Adrenal gland (tissue), 12 donors: ENCODE results near the gene CERT1. TPM values are rescaled to one million over a fixed set of nuclear protein-coding genes. Genes with fewer than 3 reads are reported as not detected.

Experiments used
- DNase-seq, 7 donors: peaks; one replicate each; pipeline ENCODE4 v3.0.0-alpha.2; 2019 to 2020
- H3K27ac ChIP-seq, 5 donors: fragments of 200-600 bp; sonication (generic) in 4 of 5; 1 replicate in 3 of 5; 2 replicates in 2 of 5; pipeline versions ENCODE4 v1.5.1 to v1.8.0; 2016 to 2020; ENCODE audit warnings: mild to moderate bottlenecking in 1 of 5
- H3K27me3 ChIP-seq: fragments of 200-600 bp; 2 replicates; pipeline ENCODE4 v1.8.0; 2021
- H3K36me3 ChIP-seq, 2 donors: fragments of 200-600 bp; replicated peaks in 1 of 2; 1 replicate in 1 of 2; 2 replicates in 1 of 2; pipeline versions ENCODE4 v1.5.1 to v1.8.0; 2018 to 2022
- H3K4me1 ChIP-seq, 2 donors: fragments of 200-600 bp; replicated peaks in 1 of 2; 1 replicate in 1 of 2; 2 replicates in 1 of 2; pipeline versions ENCODE4 v1.5.1 to v1.8.0; 2018 to 2021
- H3K4me3 ChIP-seq, 4 donors: fragments of 200-600 bp; sonication (generic) in 3 of 4; one replicate each; pipeline ENCODE4 v1.5.1; 2016 to 2018
- H3K9me3 ChIP-seq, 3 donors: fragments of 200-600 bp; sonication (generic) in 1 of 3; replicated peaks in 1 of 3; 1 replicate in 2 of 3; 2 replicates in 1 of 3; pipeline versions ENCODE4 v1.5.1 to v1.8.0; 2016 to 2021
- POLR2A ChIP-seq, 2 donors: fragments of 450-650 bp; IDR thresholded peaks; one replicate each; pipeline ENCODE4 v1.6.1; 2017; ENCODE audit warnings: antibody characterized with exemption in 2 of 2, mild to moderate bottlenecking in 2 of 2, moderate library complexity in 1 of 2
- WGBS, 4 donors: extraction: QIAGEN DNeasy Blood & Tissue Kit in 2 of 4; methylation state at CpG; one replicate each; pipeline versions ENCODE4 v1.1.5 to v1.1.7; 2013 to 2017; 5-methylcytosine and 5-hydroxymethylcytosine counted together
- intact Hi-C, 2 donors: fragments of 100-400 bp; cut with DNase I; formaldehyde crosslinking; loops; one replicate each; pipeline versions ENCODE4 v1.14.1 to v1.15.0; 2022 to 2023
- polyA plus RNA-seq, 3 donors: library from polyadenylated mRNA; stranded (reverse); fragments of 200-250 nt in 2 of 3; fragments of 350-450 nt in 1 of 3; fragmentation: Illumina TruSeq in 1 of 3; extraction: RNeasy Lipid Tissue Mini Kit (QIAGEN cat#74804) in 1 of 3; gene quantifications; one replicate each; pipeline ENCODE4 v1.2.3, GENCODE V29; 2013 to 2014
- total RNA-seq, 9 donors: library from RNA; depleted of rRNA in 4 of 9; stranded (reverse); fragments of >200 nt in 4 of 9; fragments of 120-200 nt in 1 of 9; fragmentation: NEBNext Ultra II Directional in 1 of 9; extraction: Animal tissue kit (Norgen Biotek cat#: 25700) in 1 of 9; gene quantifications; one replicate each; pipeline versions ENCODE4 v1.1.0 to v1.2.4, GENCODE V29; 2013 to 2023
- TF ChIP-seq, protein P1 (sequence below), 6 experiments: fragments of 450-650 bp in 4 of 6; fragments of 200-600 bp in 2 of 6; sonication (generic) in 1 of 6; IDR thresholded peaks; 1 replicate in 5 of 6; 2 replicates in 1 of 6; pipeline versions ENCODE4 v1.5.1 to v1.8.0; 2016 to 2021; ENCODE audit warnings: antibody characterized with exemption in 6 of 6, mild to moderate bottlenecking in 2 of 6, moderate library complexity in 1 of 6
- donor health status: healthy with polysubstance abuse.
- donor health status: Bipolar disorder and iron deficiency.
- donor health status: DM: yes; HTN: yes; CAD: no.
- donor health status: DM: no; HTN: no; CAD: no.
- donor health status: DM: no; HTN: no; CAD: no.
- donor health status: DM: yes; HTN: yes; CAD: no.

The CERT1 gene
- total and polyA plus RNA-seq, 12 donors, result 5.7 to 67.6 (median 50.4) TPM

DNA sequence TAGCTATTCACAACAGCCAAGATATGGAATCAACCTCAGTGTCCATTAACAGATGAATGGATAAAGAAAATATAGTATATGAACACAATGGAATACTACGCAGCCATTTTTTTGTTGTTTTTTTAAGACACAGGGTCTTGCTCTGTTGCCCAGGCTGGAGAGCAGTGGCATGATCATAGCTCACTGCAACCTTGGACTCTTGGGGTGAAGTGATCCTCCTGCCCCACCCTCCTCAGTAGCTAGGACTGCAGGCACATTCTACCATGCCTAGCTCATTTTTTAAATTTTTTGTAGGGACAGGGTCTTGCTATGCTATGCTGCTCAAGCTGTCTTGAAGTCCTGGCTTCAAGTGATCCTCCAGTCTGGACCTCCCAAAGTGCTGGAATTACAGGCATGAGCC, 38.5 kb downstream of the CERT1 start:
- intact Hi-C loops, result no loop called here
- Histone ChIP-seq H3K36me3 (no peaks in the 10 kb centered on the region), H3K9me3 (peaks cover 0 to 22% (median 20%) of the 10 kb centered on the region in 3 donors), H3K4me3 (no peak overlapping the region), H3K4me1 (peaks cover 0 to 10% of the 10 kb centered on the region in 2 donors), H3K27ac (no peak overlapping the region), H3K27me3 (no peaks in the 10 kb centered on the region)
- TF ChIP-seq, protein P1, sequence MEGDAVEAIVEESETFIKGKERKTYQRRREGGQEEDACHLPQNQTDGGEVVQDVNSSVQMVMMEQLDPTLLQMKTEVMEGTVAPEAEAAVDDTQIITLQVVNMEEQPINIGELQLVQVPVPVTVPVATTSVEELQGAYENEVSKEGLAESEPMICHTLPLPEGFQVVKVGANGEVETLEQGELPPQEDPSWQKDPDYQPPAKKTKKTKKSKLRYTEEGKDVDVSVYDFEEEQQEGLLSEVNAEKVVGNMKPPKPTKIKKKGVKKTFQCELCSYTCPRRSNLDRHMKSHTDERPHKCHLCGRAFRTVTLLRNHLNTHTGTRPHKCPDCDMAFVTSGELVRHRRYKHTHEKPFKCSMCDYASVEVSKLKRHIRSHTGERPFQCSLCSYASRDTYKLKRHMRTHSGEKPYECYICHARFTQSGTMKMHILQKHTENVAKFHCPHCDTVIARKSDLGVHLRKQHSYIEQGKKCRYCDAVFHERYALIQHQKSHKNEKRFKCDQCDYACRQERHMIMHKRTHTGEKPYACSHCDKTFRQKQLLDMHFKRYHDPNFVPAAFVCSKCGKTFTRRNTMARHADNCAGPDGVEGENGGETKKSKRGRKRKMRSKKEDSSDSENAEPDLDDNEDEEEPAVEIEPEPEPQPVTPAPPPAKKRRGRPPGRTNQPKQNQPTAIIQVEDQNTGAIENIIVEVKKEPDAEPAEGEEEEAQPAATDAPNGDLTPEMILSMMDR (IDR thresholded peaks at IDR 0.05), result no peak
- TF ChIP-seq POLR2A (IDR thresholded peaks at IDR 0.05), result no peak
- WGBS, 4 donors, result 88 to 100% (median 99%) methylated on average over 1 of the region's 1 CpG
- no peak for DNase-seq

DNA sequence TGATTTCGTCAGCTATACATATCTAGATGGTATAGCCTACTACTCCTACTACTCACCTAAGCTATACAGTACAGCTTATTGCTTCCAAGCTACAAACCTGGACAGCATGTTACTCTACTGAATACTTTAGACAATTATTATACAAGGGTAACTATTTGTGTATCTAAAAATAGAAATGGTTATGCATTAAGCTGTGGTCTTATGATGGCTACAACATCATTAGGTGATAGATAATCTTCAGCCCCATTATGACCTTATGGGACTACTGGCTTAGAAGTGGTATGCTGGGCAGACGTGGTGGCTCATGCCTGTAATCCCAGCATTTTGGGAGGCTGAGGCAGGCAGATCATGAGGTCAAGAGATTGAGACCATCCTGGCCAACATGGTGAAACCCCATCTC, 40.2 kb downstream of the CERT1 start:
- intact Hi-C loops, result no loop called here
- DNase-seq, result no peak
- H3K4me1 ChIP-seq, result no peaks in the 10 kb centered on the region
- no peaks in the 10 kb centered on the region for H3K36me3 ChIP-seq
- WGBS, 4 donors, result 93 to 100% (median 98%) methylated on average over 2 of the region's 2 CpGs
- no peak overlapping the region for H3K27ac ChIP-seq
- no peak for TF ChIP-seq POLR2A (IDR thresholded peaks at IDR 0.05)
- TF ChIP-seq, protein P1 (IDR thresholded peaks at IDR 0.05), result no peak
- peaks cover 0 to 22% (median 20%) of the 10 kb centered on the region in 3 donors for H3K9me3 ChIP-seq
- H3K27me3 ChIP-seq, result no peaks in the 10 kb centered on the region
- H3K4me3 ChIP-seq, result no peak overlapping the region

DNA sequence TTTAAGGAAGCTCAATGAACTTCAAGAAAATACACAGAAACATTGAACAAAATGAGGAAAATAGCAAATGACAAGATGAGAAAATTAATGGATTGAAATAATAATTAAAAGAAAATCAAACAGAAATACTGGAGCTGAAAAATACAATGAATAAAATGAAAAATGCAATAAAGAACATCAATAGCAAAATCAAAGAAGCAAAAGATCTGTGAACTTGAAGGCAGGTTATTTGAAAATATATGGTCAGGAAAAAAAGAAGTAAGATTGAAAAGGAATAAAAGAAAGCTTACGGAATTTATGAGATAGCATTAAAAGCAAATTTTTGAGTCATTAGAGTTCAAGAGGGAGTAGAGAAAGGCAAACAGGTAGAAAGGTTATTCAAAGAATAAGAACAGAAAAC, 42.4 kb downstream of the CERT1 start:
- Histone ChIP-seq H3K27me3 (no peaks in the 10 kb centered on the region), H3K4me3 (no peak overlapping the region), H3K4me1 (peaks cover 0 to 9% of the 10 kb centered on the region in 2 donors), H3K27ac (no peak overlapping the region), H3K9me3 (peaks cover 0 to 22% (median 20%) of the 10 kb centered on the region in 3 donors), H3K36me3 (no peaks in the 10 kb centered on the region)
- DNase-seq, result no peak
- WGBS, 4 donors, result 95 to 99% (median 96%) methylated on average over 1 of the region's 1 CpG
- no peak for TF ChIP-seq POLR2A (IDR thresholded peaks at IDR 0.05)
- TF ChIP-seq, protein P1 (IDR thresholded peaks at IDR 0.05), result no peak
- intact Hi-C loops, result no loop called here

DNA sequence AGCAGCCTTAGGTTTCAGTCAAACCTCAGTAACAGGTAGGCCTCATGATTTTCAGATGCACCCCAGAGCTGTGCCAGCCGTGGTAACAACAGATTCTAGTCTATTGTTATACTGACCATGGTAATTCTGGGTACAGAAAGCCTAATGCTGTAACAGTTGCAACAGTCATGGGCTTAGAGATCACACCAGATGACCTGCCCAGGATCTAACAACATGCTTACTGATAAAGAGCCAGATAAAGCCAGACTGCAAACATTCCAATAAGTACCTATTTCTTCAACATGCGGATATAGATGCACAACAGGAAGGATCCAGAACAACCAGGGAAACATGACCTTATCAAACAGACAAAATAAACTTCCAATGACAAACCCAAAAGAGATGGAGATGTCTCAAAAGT, 42.8 kb downstream of the CERT1 start:
- H3K9me3 ChIP-seq, result peaks cover 0 to 22% (median 20%) of the 10 kb centered on the region in 3 donors
- H3K4me1 ChIP-seq, result peaks cover 0 to 9% of the 10 kb centered on the region in 2 donors
- no peaks in the 10 kb centered on the region for H3K27me3 ChIP-seq
- H3K27ac ChIP-seq, result no peak overlapping the region
- no peak overlapping the region for H3K4me3 ChIP-seq
- intact Hi-C loops, result no loop called here
- TF ChIP-seq, protein P1 (IDR thresholded peaks at IDR 0.05), result no peak
- TF ChIP-seq POLR2A (IDR thresholded peaks at IDR 0.05), result no peak
- H3K36me3 ChIP-seq, result no peaks in the 10 kb centered on the region
- no peak for DNase-seq
- 98 to 100% (median 99%) methylated on average over 1 to 2 of the region's 2 CpGs for WGBS, 4 donors
